HCT116 (cell line): Measurements from ENCODE around the gene GGT7. TPM values are rescaled to one million over a fixed set of nuclear protein-coding genes. Genes with fewer than 3 reads are reported as not detected.

ENCODE experiments used
- ATAC-seq: fragments of 200-7000 bp; cut with Tn5 transposase; 2 replicates; pipeline ENCODE4 v1.9.1; 2020; ENCODE audit warnings: mild to moderate bottlenecking, moderate library complexity
- BruUV-seq: library from RNA; stranded (reverse); fragments of 400-500 nt; replicated peaks from 2 replicates; lab custom pipeline; 2021; lab: Mats Ljungman, UMichigan
- CTCF ChIA-PET: fragments of 300-600 bp; sonication (Branson Sonifier 250); formaldehyde crosslinking; loops from one replicate; lab custom pipeline; 2021; ENCODE audit warnings: antibody characterized with exemption; lab: Charles Lee
- POLR2A ChIA-PET: fragments of 300-600, 350-600 bp; sonication (Branson Sonifier 250); formaldehyde crosslinking; loops from one replicate; lab custom pipeline; 2021; ENCODE audit warnings: antibody characterized with exemption; lab: Charles Lee
- RAD21 ChIA-PET, 2 experiments: fragments of 300-600 bp; sonication (Branson Sonifier 250); formaldehyde crosslinking; loops; one replicate each; lab custom pipeline; 2023; ENCODE audit warnings: low total read pairs in 2 of 2; ENCODE audit not compliant: uncharacterized antibody in 2 of 2, unreplicated experiment in 2 of 2, low non-redundant PET in 1 of 2; lab: Charles Lee
- DNase-seq: peaks from one replicate; pipeline ENCODE4 v3.0.0-alpha.2; 2010; ENCODE audit warnings: low read depth, low spot score
- H2AFZ ChIP-seq: fragments of 200-600 bp; shearing (Covaris generic), sonication (generic); 2 replicates; pipeline ENCODE4 v1.6.1; 2017; ENCODE audit warnings: low read depth, mixed run types, mixed read lengths, antibody characterized with exemption, low read length; ENCODE audit not compliant: poor library complexity, severe bottlenecking
- H3K27ac ChIP-seq: 2 replicates; pipeline ENCODE4 v1.5.1; 2012; ENCODE audit warnings: low read depth, low read length
- H3K27me3 ChIP-seq: fragments of 200-600 bp; sonication (generic); 2 replicates; pipeline ENCODE4 v1.6.1; 2016; ENCODE audit warnings: mixed run types, low read length, mixed read lengths; ENCODE audit not compliant: insufficient read depth
- H3K36me3 ChIP-seq, 2 experiments: fragments of 200-500 bp in 1 of 2; fragments of 200-600 bp in 1 of 2; sonication (Bioruptor generic) in 1 of 2; sonication (generic) in 1 of 2; 2 replicates each; pipeline versions ENCODE4 v1.5.1 to v1.6.1; 2014 to 2016; ENCODE audit warnings: low read length in 2 of 2, inconsistent platforms in 1 of 2, mixed read lengths in 1 of 2, mixed run types in 1 of 2; ENCODE audit not compliant: insufficient read depth in 2 of 2, control insufficient read depth in 1 of 2
- H3K4me1 ChIP-seq, 2 experiments: fragments of 200-600 bp in 1 of 2; sonication (generic) in 1 of 2; 2 replicates each; pipeline versions ENCODE4 v1.5.1 to v1.6.1; 2012 to 2017; ENCODE audit warnings: low read length in 2 of 2, inconsistent platforms in 1 of 2, mild to moderate bottlenecking in 1 of 2, mixed read lengths in 1 of 2, mixed run types in 1 of 2, moderate library complexity in 1 of 2; ENCODE audit not compliant: insufficient read depth in 2 of 2, control insufficient read depth in 1 of 2
- H3K4me2 ChIP-seq: fragments of 200-600 bp; sonication (generic); 2 replicates; pipeline ENCODE4 v1.6.1; 2017; ENCODE audit warnings: mixed run types, low read length, mixed read lengths
- H3K4me3 ChIP-seq, 2 experiments: fragments of 200-600 bp in 1 of 2; sonication (generic) in 1 of 2; replicated peaks in 1 of 2; 2 replicates each; pipeline ENCODE4 v1.5.1; 2011 to 2016; ENCODE audit warnings: low read length in 2 of 2, control low read depth in 1 of 2, low read depth in 1 of 2, mild to moderate bottlenecking in 1 of 2, mixed read lengths in 1 of 2, mixed run types in 1 of 2
- H3K79me2 ChIP-seq: fragments of 200-600 bp; sonication (generic); 2 replicates; pipeline ENCODE4 v1.6.1; 2017; ENCODE audit warnings: mild to moderate bottlenecking, mixed run types, low read length, moderate library complexity, mixed read lengths; ENCODE audit not compliant: insufficient read depth
- H3K9ac ChIP-seq: fragments of 200-600 bp; sonication (generic); 2 replicates; pipeline ENCODE4 v1.6.1; 2016; ENCODE audit warnings: low read length, mixed read lengths
- H3K9me2 ChIP-seq: fragments of 200-600 bp; sonication (generic), shearing (Covaris generic); 2 replicates; pipeline ENCODE4 v1.6.1; 2017; ENCODE audit warnings: mixed run types, mild to moderate bottlenecking, moderate library complexity; ENCODE audit not compliant: insufficient read depth
- H3K9me3 ChIP-seq, 2 experiments: fragments of 200-500 bp in 1 of 2; fragments of 200-600 bp in 1 of 2; sonication (Bioruptor generic) in 1 of 2; sonication (generic) in 1 of 2; 2 replicates each; pipeline ENCODE4 v1.6.1; 2014 to 2017; ENCODE audit warnings: low read length in 2 of 2, mixed read lengths in 2 of 2, inconsistent platforms in 1 of 2, low read depth in 1 of 2, mild to moderate bottlenecking in 1 of 2, mixed run types in 1 of 2, moderate library complexity in 1 of 2; ENCODE audit not compliant: control insufficient read depth in 1 of 2, insufficient read depth in 1 of 2
- H4K20me1 ChIP-seq: fragments of 200-600 bp; sonication (generic), shearing (Covaris generic); 2 replicates; pipeline ENCODE4 v1.6.1; 2017; ENCODE audit warnings: mixed run types, mild to moderate bottlenecking, moderate library complexity; ENCODE audit not compliant: insufficient read depth
- CBX3 ChIP-seq: IDR thresholded peaks from 2 replicates; pipeline ENCODE4 v1.6.1; 2012; ENCODE audit warnings: low read depth
- CEBPB ChIP-seq: IDR thresholded peaks from 2 replicates; pipeline ENCODE4 v1.6.1; 2012; ENCODE audit warnings: low read depth
- CTCF ChIP-seq, 3 experiments: fragments of 200-600 bp in 1 of 3; sonication (generic) in 1 of 3; IDR thresholded peaks in 2 of 3; conservative IDR thresholded peaks in 1 of 3; 2 replicates each; pipeline ENCODE4 v1.5.1; 2012 to 2017; ENCODE audit warnings: low read depth in 2 of 3, low read length in 2 of 3, antibody characterized with exemption in 1 of 3, borderline replicate concordance in 1 of 3, control low read depth in 1 of 3, mild to moderate bottlenecking in 1 of 3, mixed read lengths in 1 of 3, mixed run types in 1 of 3, moderate library complexity in 1 of 3; ENCODE audit not compliant: insufficient read depth in 1 of 3
- EGR1 ChIP-seq: IDR thresholded peaks from 2 replicates; pipeline ENCODE4 v1.6.1; 2012; ENCODE audit warnings: low read depth
- ELF1 ChIP-seq: IDR thresholded peaks from 2 replicates; pipeline ENCODE4 v1.6.1; 2012; ENCODE audit warnings: low read depth, borderline replicate concordance
- EZH2phosphoT487 ChIP-seq: fragments of 200-600 bp; IDR thresholded peaks from 2 replicates; pipeline ENCODE4 v1.6.1; 2018; ENCODE audit warnings: antibody characterized with exemption, borderline replicate concordance
- JUND ChIP-seq: IDR thresholded peaks from 2 replicates; pipeline ENCODE4 v1.6.1; 2012
- POLR2A ChIP-seq: IDR thresholded peaks from 2 replicates; pipeline ENCODE4 v1.7.0; 2011; ENCODE audit warnings: borderline replicate concordance; ENCODE audit not compliant: insufficient read depth, insufficient read length; ENCODE audit errors: extremely low read depth
- RAD21 ChIP-seq: IDR thresholded peaks from 2 replicates; pipeline ENCODE4 v1.6.1; 2012; ENCODE audit warnings: low read depth, mild to moderate bottlenecking
- SP1 ChIP-seq: IDR thresholded peaks from 2 replicates; pipeline ENCODE4 v1.6.1; 2012; ENCODE audit warnings: low read depth
- SRF ChIP-seq: IDR thresholded peaks from 2 replicates; pipeline ENCODE4 v1.6.1; 2012; ENCODE audit warnings: low read depth
- TCF7L2 ChIP-seq: IDR thresholded peaks from 2 replicates; pipeline ENCODE4 v1.7.0; 2011; ENCODE audit warnings: borderline replicate concordance, inconsistent platforms; ENCODE audit not compliant: insufficient read depth, insufficient read length; ENCODE audit errors: extremely low read depth
- YY1 ChIP-seq: IDR thresholded peaks from 2 replicates; pipeline ENCODE4 v1.6.1; 2011; ENCODE audit warnings: low read length, low read depth, moderate library complexity, mild to moderate bottlenecking; ENCODE audit not compliant: insufficient replicate concordance; ENCODE audit errors: extremely low read depth
- ZBTB33 ChIP-seq: IDR thresholded peaks from 2 replicates; pipeline ENCODE4 v1.6.1; 2011; ENCODE audit warnings: mild to moderate bottlenecking, low read length, moderate library complexity; ENCODE audit not compliant: insufficient replicate concordance; ENCODE audit errors: extremely low read depth
- intact Hi-C: fragments of 100-400 bp; cut with micrococcal nuclease; formaldehyde crosslinking; loops from 2 replicates; pipeline ENCODE4 v1.10.0; 2022
- total RNA-seq: library from RNA; stranded (reverse); gene quantifications from one replicate; pipeline ENCODE4 v1.2.1, GENCODE V29; 2021; ENCODE audit not compliant: unreplicated experiment

GGT7 gene
- total RNA-seq, 1 experiment from 2014 or later: 9.4 TPM

DNA sequence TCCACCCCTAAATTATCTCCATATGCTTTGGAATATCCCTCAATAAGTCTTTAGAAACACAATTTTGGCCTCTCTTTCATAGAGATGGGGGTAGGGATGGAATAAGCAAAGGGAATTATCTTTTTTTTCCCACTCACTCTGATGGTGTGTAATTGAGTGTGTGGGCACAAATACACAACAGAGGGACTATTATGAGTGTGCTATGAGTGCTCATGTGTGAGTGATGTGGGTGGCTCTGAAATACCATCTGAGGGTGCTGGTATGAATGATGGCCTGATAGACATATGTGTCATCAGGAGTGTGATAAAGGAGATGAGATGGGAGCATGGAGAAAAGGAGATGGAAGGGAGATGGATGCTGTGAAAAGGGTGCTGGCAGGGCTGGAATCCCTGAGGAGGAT is 47.4 kb upstream of the GGT7 start:
- H3K4me1 ChIP-seq: peaks cover 3 to 10% of the 10 kb centered on the region in 2 experiments; a peak in 3 of 4 replicates
- H2AFZ ChIP-seq: no peak overlapping the region
- no peaks in the 10 kb centered on the region for H3K9me2 ChIP-seq
- H3K79me2 ChIP-seq: no peaks in the 10 kb centered on the region
- ChIA-PET POLR2A (no interaction called here), CTCF (no interaction called here)
- no peaks in the 10 kb centered on the region for H3K27me3 ChIP-seq
- no peak for DNase-seq
- H3K4me2 ChIP-seq: no peak overlapping the region
- no peak overlapping the region for H3K27ac ChIP-seq
- TF ChIP-seq POLR2A (no peak), YY1 (no peak), CTCF (IDR thresholded peaks at IDR 0.05 in 2 of 3, conservative IDR thresholded peaks at IDR 0.05 in 1 of 3; ENCODE audit: borderline replicate concordance in 1 of 3, insufficient read depth in 1 of 3, low read depth in 2 of 3, low read length in 2 of 3) (no peak), JUND (no peak), EZH2phosphoT487 (no peak)
- TF ChIP-seq, all 23 proteins: peak for 0
- RAD21 ChIA-PET: no interaction called here
- Histone ChIP-seq H3K9ac (no peak overlapping the region), H3K36me3 (peaks cover 0 to 23% of the 10 kb centered on the region in 2 experiments; a peak in 2 of 4 replicates), H3K4me3 (no peak overlapping the region), H4K20me1 (no peaks in the 10 kb centered on the region), H3K9me3 (peaks cover 0 to 6% of the 10 kb centered on the region in 2 experiments; a peak in 2 of 4 replicates)
- no TSS peak for BruUV-seq
- intact Hi-C loops: no loop called here
- no peak for ATAC-seq

GRCh38 chr20:34916774-34917354 is 44.2 kb upstream of the GGT7 start:
- Histone ChIP-seq H3K9me3 (no peaks in the 10 kb centered on the region), H3K4me1 (no peaks in the 10 kb centered on the region; a peak in 1 of 4 replicates), H3K4me3 (no peak overlapping the region), H2AFZ (no peak overlapping the region), H3K27ac (no peak overlapping the region), H4K20me1 (no peaks in the 10 kb centered on the region), H3K4me2 (no peak overlapping the region), H3K9ac (no peak overlapping the region), H3K9me2 (no peaks in the 10 kb centered on the region), H3K79me2 (no peaks in the 10 kb centered on the region), H3K27me3 (no peaks in the 10 kb centered on the region), H3K36me3 (no peaks in the 10 kb centered on the region; a peak in 1 of 4 replicates)
- CTCF ChIA-PET: no interaction called here
- RAD21 ChIA-PET: no interaction called here
- BruUV-seq: no TSS peak
- DNase-seq: no peak
- POLR2A ChIA-PET: no interaction called here
- ATAC-seq: no peak
- intact Hi-C loops: no loop called here
- TF ChIP-seq ELF1 (no peak), SRF (no peak), SP1 (no peak), CEBPB (no peak), EGR1 (no peak), ZBTB33 (no peak), RAD21 (no peak), TCF7L2 (no peak), JUND (no peak), CBX3 (no peak)
